Cardiac fibroblast (primary cell): ENCODE results near the gene TMEM135.
A peak's percentile ranks its signal among the peaks of the same experiment; 100 is the strongest.

Experiments used
- DNase-seq, 2 donors: peaks; one replicate each; pipeline versions ENCODE4 v3.0.0 to v3.0.0-alpha.2; 2010; ENCODE audit warnings: low read depth in 2 of 2
- H3K4me3 ChIP-seq, 2 donors: replicated peaks in 1 of 2; 1 replicate in 1 of 2; 2 replicates in 1 of 2; pipeline ENCODE4 v1.5.1; 2011; ENCODE audit warnings: low read depth in 2 of 2, low read length in 2 of 2, mild to moderate bottlenecking in 2 of 2, moderate library complexity in 1 of 2
- CTCF ChIP-seq: IDR thresholded peaks from one replicate; pipeline ENCODE4 v1.5.1; 2011; ENCODE audit warnings: low read depth, mild to moderate bottlenecking, low read length, inconsistent platforms

The TMEM135 gene

GRCh38 chr11:87331273-87331672 is 293.5 kb downstream of the TMEM135 start:
- peak in 1 of 2 donors; percentile 5 for DNase-seq
- no peak overlapping the region for H3K4me3 ChIP-seq
- no peak for TF ChIP-seq CTCF

- no peak for DNase-seq
- H3K4me3 ChIP-seq, result no peak overlapping the region
- no peak for TF ChIP-seq CTCF
These were observed 300.4 kb downstream of the TMEM135 start for GRCh38 chr11:87338046-87338639.

GRCh38 chr11:87339416-87339815 is 301.7 kb downstream of the TMEM135 start:
- no peak for TF ChIP-seq CTCF
- H3K4me3 ChIP-seq, result no peak overlapping the region

GRCh38 chr11:87347441-87347840 is 309.7 kb downstream of the TMEM135 start:
- no peak for DNase-seq
- TF ChIP-seq CTCF, result no peak
- H3K4me3 ChIP-seq, result no peak overlapping the region

More at GRCh38 chr11:87339416-87339815, 301.7 kb downstream of the TMEM135 start:
- DNase-seq, result no peak

- no peak for DNase-seq
- H3K4me3 ChIP-seq, result no peak overlapping the region
- no peak for TF ChIP-seq CTCF
These were observed 310.1 kb downstream of the TMEM135 start for GRCh38 chr11:87347854-87348253.

GRCh38 chr11:87351676-87352075 is 313.9 kb downstream of the TMEM135 start:
- no peak for DNase-seq
- no peak overlapping the region for H3K4me3 ChIP-seq
- no peak for TF ChIP-seq CTCF
